H9 (cell line): ENCODE measurements around the gene ESRRA. TPM values are rescaled to one million over a fixed set of nuclear protein-coding genes. Genes with fewer than 3 reads are reported as not detected.

Source experiments
- DNase-seq: peaks from one replicate; pipeline ENCODE4 v3.0.0-alpha.2; 2017
- H2AFZ ChIP-seq: one replicate; pipeline ENCODE4 v1.6.1; 2013; ENCODE audit warnings: mild to moderate bottlenecking, low read length, control low read depth, moderate library complexity
- H2AK5ac ChIP-seq: 2 replicates; pipeline ENCODE4 v1.6.1; 2013; ENCODE audit warnings: low read length, control low read depth, mixed read lengths; ENCODE audit not compliant: insufficient read length
- H2BK120ac ChIP-seq: one replicate; pipeline ENCODE4 v1.6.1; 2013; ENCODE audit warnings: low read depth, mild to moderate bottlenecking, low read length, control low read depth, inconsistent platforms; ENCODE audit not compliant: poor library complexity, severe bottlenecking
- H2BK12ac ChIP-seq: 2 replicates; pipeline ENCODE4 v1.6.1; 2013; ENCODE audit warnings: low read length, control low read depth, mixed read lengths, low read depth; ENCODE audit not compliant: insufficient read length
- H2BK15ac ChIP-seq: 2 replicates; pipeline ENCODE4 v1.6.1; 2013; ENCODE audit warnings: low read depth, low read length, control low read depth
- H2BK20ac ChIP-seq: one replicate; pipeline ENCODE4 v1.6.1; 2013; ENCODE audit warnings: low read depth, mild to moderate bottlenecking, low read length, control low read depth, inconsistent platforms; ENCODE audit not compliant: poor library complexity, severe bottlenecking
- H2BK5ac ChIP-seq: 2 replicates; pipeline ENCODE4 v1.6.1; 2013; ENCODE audit warnings: low read length, control low read depth, mixed read lengths; ENCODE audit not compliant: insufficient read length
- H3K14ac ChIP-seq: 2 replicates; pipeline ENCODE4 v1.6.1; 2013; ENCODE audit warnings: low read length, control low read depth; ENCODE audit not compliant: insufficient read depth
- H3K18ac ChIP-seq: 2 replicates; pipeline ENCODE4 v1.6.1; 2013; ENCODE audit warnings: low read depth, mild to moderate bottlenecking, mixed read lengths, low read length, control low read depth; ENCODE audit not compliant: insufficient read length
- H3K23ac ChIP-seq: 2 replicates; pipeline ENCODE4 v1.6.1; 2013; ENCODE audit warnings: low read length, control low read depth, mixed read lengths, low read depth; ENCODE audit not compliant: insufficient read length
- H3K23me2 ChIP-seq: 2 replicates; pipeline ENCODE4 v1.6.1; 2013; ENCODE audit warnings: low read depth, mild to moderate bottlenecking, mixed read lengths, low read length, control low read depth; ENCODE audit not compliant: insufficient read length, poor library complexity, severe bottlenecking
- H3K27ac ChIP-seq: 2 replicates; pipeline ENCODE4 v1.5.1; 2013; ENCODE audit warnings: low read length, control low read depth, mixed read lengths, low read depth; ENCODE audit not compliant: insufficient read length
- H3K27me3 ChIP-seq: 2 replicates; pipeline ENCODE4 v1.6.1; 2013; ENCODE audit warnings: low read length, control low read depth, inconsistent platforms; ENCODE audit not compliant: insufficient read depth
- H3K4ac ChIP-seq: 2 replicates; pipeline ENCODE4 v1.6.1; 2013; ENCODE audit warnings: low read depth, mild to moderate bottlenecking, control low read depth, inconsistent platforms, low read length, moderate library complexity
- H3K4me1 ChIP-seq: 2 replicates; pipeline ENCODE4 v1.6.1; 2013; ENCODE audit warnings: low read length, control low read depth, inconsistent platforms; ENCODE audit not compliant: insufficient read depth
- H3K4me2 ChIP-seq: 2 replicates; pipeline ENCODE4 v1.6.1; 2013; ENCODE audit warnings: low read length, control low read depth, mixed read lengths; ENCODE audit not compliant: insufficient read length, insufficient read depth
- H3K56ac ChIP-seq: 2 replicates; pipeline ENCODE4 v1.6.1; 2013; ENCODE audit warnings: low read depth, mild to moderate bottlenecking, mixed read lengths, low read length, control low read depth; ENCODE audit not compliant: insufficient read length
- H3K79me1 ChIP-seq: 2 replicates; pipeline ENCODE4 v1.6.1; 2013; ENCODE audit warnings: low read depth, mild to moderate bottlenecking, moderate library complexity, low read length, control low read depth, inconsistent platforms; ENCODE audit not compliant: insufficient read depth, poor library complexity, severe bottlenecking
- H3K79me2 ChIP-seq: 2 replicates; pipeline ENCODE4 v1.6.1; 2013; ENCODE audit warnings: low read length, control low read depth, inconsistent platforms; ENCODE audit not compliant: insufficient read depth
- H3K9ac ChIP-seq: 2 replicates; pipeline ENCODE4 v1.6.1; 2013; ENCODE audit warnings: low read length, control low read depth, mixed read lengths; ENCODE audit not compliant: insufficient read length; ENCODE audit errors: extremely low read depth
- H3K9me3 ChIP-seq: one replicate; pipeline ENCODE4 v1.6.1; 2013; ENCODE audit warnings: low read depth, low read length, inconsistent platforms; ENCODE audit not compliant: control insufficient read depth
- H3T11ph ChIP-seq: one replicate; pipeline ENCODE4 v1.6.1; 2013; ENCODE audit warnings: mild to moderate bottlenecking, low read length, control low read depth, inconsistent platforms
- H4K20me1 ChIP-seq: one replicate; pipeline ENCODE4 v1.6.1; 2013; ENCODE audit not compliant: control insufficient read depth, insufficient read length, insufficient read depth
- H4K5ac ChIP-seq: 2 replicates; pipeline ENCODE4 v1.6.1; 2013; ENCODE audit warnings: low read depth, mild to moderate bottlenecking, mixed read lengths, low read length, control low read depth; ENCODE audit not compliant: insufficient read length
- H4K8ac ChIP-seq: replicated peaks from 2 replicates; pipeline ENCODE4 v1.6.1; 2013; ENCODE audit warnings: low read length, control low read depth, mixed read lengths, low read depth; ENCODE audit not compliant: insufficient read length
- H4K91ac ChIP-seq: 2 replicates; pipeline ENCODE4 v1.6.1; 2013; ENCODE audit warnings: low read depth, mild to moderate bottlenecking, moderate library complexity, mixed read lengths, low read length, control low read depth; ENCODE audit not compliant: insufficient read length
- H3K27ac Mint-ChIP-seq, 3 experiments: 2 replicates in 2 of 3; 3 replicates in 1 of 3; pipeline ENCODE4 v1.8.0; 2020 to 2021; ENCODE audit warnings: mixed read lengths in 3 of 3, mild to moderate bottlenecking in 1 of 3, moderate library complexity in 1 of 3
- H3K27me3 Mint-ChIP-seq: 2 replicates; pipeline ENCODE4 v1.8.0; 2021; ENCODE audit warnings: low read depth, mild to moderate bottlenecking, moderate library complexity, mixed read lengths
- H3K36me3 Mint-ChIP-seq, 3 experiments: 2 replicates in 2 of 3; 3 replicates in 1 of 3; pipeline ENCODE4 v1.8.0; 2020 to 2021; ENCODE audit warnings: low read depth in 3 of 3, mixed read lengths in 3 of 3; ENCODE audit not compliant: insufficient read depth in 1 of 3
- H3K4me1 Mint-ChIP-seq, 2 experiments: 2 replicates each; pipeline ENCODE4 v1.8.0; 2020; ENCODE audit warnings: mixed read lengths in 2 of 2
- H3K4me3 Mint-ChIP-seq, 2 experiments: 2 replicates in 1 of 2; 3 replicates in 1 of 2; pipeline ENCODE4 v1.8.0; 2020 to 2021; ENCODE audit warnings: mild to moderate bottlenecking in 2 of 2, mixed read lengths in 2 of 2, moderate library complexity in 1 of 2
- H3K9me3 Mint-ChIP-seq, 2 experiments: 2 replicates in 1 of 2; 3 replicates in 1 of 2; pipeline ENCODE4 v1.8.0; 2020; ENCODE audit warnings: mild to moderate bottlenecking in 2 of 2, mixed read lengths in 2 of 2, moderate library complexity in 1 of 2
- WGBS: extraction: QIAGEN DNeasy Blood & Tissue Kit; methylation state at CpG from one replicate; pipeline ENCODE4 v1.1.7; 2013; ENCODE audit warnings: missing lambda C conversion rate, low lambda C conversion rate, mixed read lengths; ENCODE audit not compliant: insufficient read length; ENCODE audit errors: extremely low coverage; 5-methylcytosine and 5-hydroxymethylcytosine counted together
- total RNA-seq: library from RNA; stranded (reverse); gene quantifications from 2 replicates; pipeline ENCODE4 v1.2.1, GENCODE V29; 2021
- TF ChIP-seq, protein P1 (sequence below): fragments of 200-600 bp; sonication (generic); conservative IDR thresholded peaks from 3 replicates; pipeline ENCODE4 v1.8.0; 2021; ENCODE audit warnings: antibody characterized with exemption, mild to moderate bottlenecking

Gene ESRRA
- total RNA-seq, 1 experiment from 2014 or later: 42.3 TPM

GRCh38 chr11:64316672-64317324 lies 11.5 kb downstream of the ESRRA start:
- WGBS: no CpG with 5 or more reads among the region's 32 CpGs
- DNase-seq: no peak
- Mint-ChIP-seq H3K9me3 (no peaks in the 10 kb centered on the region), H3K27me3 (no peaks in the 10 kb centered on the region), H3K36me3 (peaks cover 22 to 51% (median 38%) of the 10 kb centered on the region in 3 experiments; a peak in 6 of 7 replicates), H3K27ac (peak overlapping the region; percentile 99 to 100 (median 99)), H3K4me3 (peak overlapping the region; percentile 90 to 93), H3K4me1 (peaks cover 14 to 17% of the 10 kb centered on the region in 2 experiments)
- Histone ChIP-seq H3K23me2 (peaks cover 3% of the 10 kb centered on the region), H3K9me3 (no peaks in the 10 kb centered on the region), H3K23ac (no peak overlapping the region), H3K56ac (no peak overlapping the region), H4K5ac (no peak overlapping the region), H3K4me2 (peak overlapping the region; percentile 51), H3K9ac (peak overlapping the region; percentile 73), H2AK5ac (no peak overlapping the region), H2BK5ac (no peak overlapping the region), H3K14ac (peak overlapping the region; percentile 77), H2BK15ac (no peak overlapping the region), H4K91ac (no peak overlapping the region), H3K27me3 (no peaks in the 10 kb centered on the region), H3K79me2 (peaks cover 4% of the 10 kb centered on the region; the same call in 1 of the 2 replicates), H3K79me1 (no peaks in the 10 kb centered on the region), H3K18ac (peak overlapping the region; percentile 76), H4K8ac (no peak overlapping the region), H3K27ac (no peak overlapping the region), H2AFZ (no peak overlapping the region), H3T11ph (no peak overlapping the region), H4K20me1 (peaks cover 2% of the 10 kb centered on the region), H2BK12ac (no peak overlapping the region), H2BK120ac (no peak overlapping the region), H3K4me1 (no peaks in the 10 kb centered on the region), H3K4ac (no peak overlapping the region), H2BK20ac (no peak overlapping the region)
- TF ChIP-seq, protein P1, sequence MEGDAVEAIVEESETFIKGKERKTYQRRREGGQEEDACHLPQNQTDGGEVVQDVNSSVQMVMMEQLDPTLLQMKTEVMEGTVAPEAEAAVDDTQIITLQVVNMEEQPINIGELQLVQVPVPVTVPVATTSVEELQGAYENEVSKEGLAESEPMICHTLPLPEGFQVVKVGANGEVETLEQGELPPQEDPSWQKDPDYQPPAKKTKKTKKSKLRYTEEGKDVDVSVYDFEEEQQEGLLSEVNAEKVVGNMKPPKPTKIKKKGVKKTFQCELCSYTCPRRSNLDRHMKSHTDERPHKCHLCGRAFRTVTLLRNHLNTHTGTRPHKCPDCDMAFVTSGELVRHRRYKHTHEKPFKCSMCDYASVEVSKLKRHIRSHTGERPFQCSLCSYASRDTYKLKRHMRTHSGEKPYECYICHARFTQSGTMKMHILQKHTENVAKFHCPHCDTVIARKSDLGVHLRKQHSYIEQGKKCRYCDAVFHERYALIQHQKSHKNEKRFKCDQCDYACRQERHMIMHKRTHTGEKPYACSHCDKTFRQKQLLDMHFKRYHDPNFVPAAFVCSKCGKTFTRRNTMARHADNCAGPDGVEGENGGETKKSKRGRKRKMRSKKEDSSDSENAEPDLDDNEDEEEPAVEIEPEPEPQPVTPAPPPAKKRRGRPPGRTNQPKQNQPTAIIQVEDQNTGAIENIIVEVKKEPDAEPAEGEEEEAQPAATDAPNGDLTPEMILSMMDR: peak; percentile 41; the same call in 2 of the 3 replicates
